Osteocyte (in vitro differentiated cells): Measurements from ENCODE around the gene DLGAP4. TPM values are rescaled to one million over a fixed set of nuclear protein-coding genes. Genes with fewer than 3 reads are reported as not detected.

Experiments
- DNase-seq: peaks from one replicate; pipeline ENCODE4 v3.0.0; 2021; ENCODE audit warnings: mixed read lengths; ENCODE audit not compliant: unreplicated experiment; ENCODE audit errors: extremely low spot score
- H3K27ac Mint-ChIP-seq: one replicate; pipeline ENCODE4 v1.8.0; 2021; ENCODE audit warnings: mild to moderate bottlenecking, mixed read lengths; ENCODE audit not compliant: unreplicated experiment
- H3K27me3 Mint-ChIP-seq: one replicate; pipeline ENCODE4 v1.8.0; 2021; ENCODE audit warnings: mixed read lengths; ENCODE audit not compliant: unreplicated experiment
- H3K36me3 Mint-ChIP-seq: one replicate; pipeline ENCODE4 v1.8.0; 2021; ENCODE audit warnings: mixed read lengths; ENCODE audit not compliant: unreplicated experiment
- H3K4me1 Mint-ChIP-seq: one replicate; pipeline ENCODE4 v1.8.0; 2021; ENCODE audit warnings: mixed read lengths; ENCODE audit not compliant: unreplicated experiment
- H3K4me3 Mint-ChIP-seq: one replicate; pipeline ENCODE4 v1.8.0; 2021; ENCODE audit warnings: mild to moderate bottlenecking, moderate library complexity, mixed read lengths; ENCODE audit not compliant: unreplicated experiment
- H3K9me3 Mint-ChIP-seq: one replicate; pipeline ENCODE4 v1.8.0; 2021; ENCODE audit warnings: mixed read lengths; ENCODE audit not compliant: unreplicated experiment
- total RNA-seq: library from RNA; stranded (reverse); gene quantifications from 2 replicates; pipeline ENCODE4 v1.2.1, GENCODE V29; 2021
- TF ChIP-seq, protein P1 (sequence below): fragments of 200-600 bp; sonication (generic); IDR thresholded peaks from 2 replicates; pipeline ENCODE4 v1.5.0; 2021; ENCODE audit warnings: antibody characterized with exemption, mild to moderate bottlenecking, moderate library complexity

Gene DLGAP4
- total RNA-seq, 1 donor from 2014 or later, result 134 TPM

DNA sequence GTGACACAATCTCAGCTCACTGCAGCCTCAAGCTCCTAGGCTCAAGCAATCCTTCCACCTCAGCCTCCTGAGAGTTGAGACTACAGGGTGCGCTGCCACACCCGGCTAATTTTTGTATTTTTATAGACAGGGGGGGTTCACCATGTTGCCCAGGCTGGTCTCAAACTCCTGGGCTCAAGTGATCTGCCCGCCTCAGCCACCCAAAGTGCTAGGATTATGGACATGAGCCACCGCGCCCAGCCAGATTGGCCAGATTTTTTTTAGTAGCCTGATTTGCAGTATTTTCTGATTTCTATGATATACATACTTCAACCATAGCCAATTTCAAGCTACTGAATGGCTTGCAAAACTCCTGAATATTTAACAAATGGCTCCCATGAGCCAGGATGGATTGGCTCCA lies 21.4 kb upstream of the DLGAP4 start:
- no peaks in the 10 kb centered on the region for H3K4me1 Mint-ChIP-seq
- H3K4me3 Mint-ChIP-seq, result no peak overlapping the region

DNA sequence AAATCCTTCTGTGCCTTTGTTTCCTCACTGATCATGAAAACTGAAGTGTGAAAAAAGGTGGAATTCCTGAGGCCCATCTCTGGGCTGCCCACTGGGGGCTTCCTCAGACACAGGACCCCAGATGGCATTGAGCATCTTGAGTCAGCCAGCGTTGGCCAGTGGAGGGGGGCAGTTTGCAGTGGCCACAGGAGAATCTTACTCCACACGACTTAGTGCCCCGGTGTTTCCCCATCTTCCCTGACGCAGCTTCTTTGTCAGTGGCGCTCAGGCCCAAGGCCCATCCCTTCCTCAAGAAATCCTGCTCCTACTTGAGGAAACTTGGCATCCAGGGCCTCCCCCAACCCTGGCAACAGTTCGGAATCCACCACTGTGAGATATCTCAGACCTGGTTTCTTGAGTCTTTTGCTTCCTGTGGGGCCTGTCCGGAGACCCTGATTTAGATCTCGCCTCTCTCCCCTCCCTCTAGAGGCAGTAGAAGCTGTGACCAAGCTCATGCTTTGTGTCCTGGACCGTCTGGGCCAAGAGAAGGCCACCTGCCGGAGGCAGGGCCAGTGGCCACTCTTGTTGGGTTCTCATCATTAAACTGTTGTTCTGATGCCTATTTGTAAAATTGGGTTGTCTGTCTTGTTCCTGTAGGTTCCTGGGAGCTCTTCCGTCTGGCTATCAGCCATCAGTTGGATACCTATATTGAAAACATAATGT lies 20.2 kb upstream of the DLGAP4 start:
- TF ChIP-seq, protein P1, sequence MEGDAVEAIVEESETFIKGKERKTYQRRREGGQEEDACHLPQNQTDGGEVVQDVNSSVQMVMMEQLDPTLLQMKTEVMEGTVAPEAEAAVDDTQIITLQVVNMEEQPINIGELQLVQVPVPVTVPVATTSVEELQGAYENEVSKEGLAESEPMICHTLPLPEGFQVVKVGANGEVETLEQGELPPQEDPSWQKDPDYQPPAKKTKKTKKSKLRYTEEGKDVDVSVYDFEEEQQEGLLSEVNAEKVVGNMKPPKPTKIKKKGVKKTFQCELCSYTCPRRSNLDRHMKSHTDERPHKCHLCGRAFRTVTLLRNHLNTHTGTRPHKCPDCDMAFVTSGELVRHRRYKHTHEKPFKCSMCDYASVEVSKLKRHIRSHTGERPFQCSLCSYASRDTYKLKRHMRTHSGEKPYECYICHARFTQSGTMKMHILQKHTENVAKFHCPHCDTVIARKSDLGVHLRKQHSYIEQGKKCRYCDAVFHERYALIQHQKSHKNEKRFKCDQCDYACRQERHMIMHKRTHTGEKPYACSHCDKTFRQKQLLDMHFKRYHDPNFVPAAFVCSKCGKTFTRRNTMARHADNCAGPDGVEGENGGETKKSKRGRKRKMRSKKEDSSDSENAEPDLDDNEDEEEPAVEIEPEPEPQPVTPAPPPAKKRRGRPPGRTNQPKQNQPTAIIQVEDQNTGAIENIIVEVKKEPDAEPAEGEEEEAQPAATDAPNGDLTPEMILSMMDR, result no peak
- Mint-ChIP-seq H3K4me1 (no peaks in the 10 kb centered on the region), H3K9me3 (peaks cover 4% of the 10 kb centered on the region), H3K27ac (no peak overlapping the region), H3K4me3 (no peak overlapping the region), H3K27me3 (peaks cover 64% of the 10 kb centered on the region), H3K36me3 (no peaks in the 10 kb centered on the region)
- DNase-seq, result peak; percentile 68

More for the DNA sequence above, 21.4 kb upstream of the DLGAP4 start:
- Mint-ChIP-seq H3K27ac (no peak overlapping the region), H3K36me3 (no peaks in the 10 kb centered on the region), H3K27me3 (peaks cover 61% of the 10 kb centered on the region), H3K9me3 (peaks cover 4% of the 10 kb centered on the region)
- TF ChIP-seq, protein P1, result no peak
- peak; percentile 57 for DNase-seq

DNA sequence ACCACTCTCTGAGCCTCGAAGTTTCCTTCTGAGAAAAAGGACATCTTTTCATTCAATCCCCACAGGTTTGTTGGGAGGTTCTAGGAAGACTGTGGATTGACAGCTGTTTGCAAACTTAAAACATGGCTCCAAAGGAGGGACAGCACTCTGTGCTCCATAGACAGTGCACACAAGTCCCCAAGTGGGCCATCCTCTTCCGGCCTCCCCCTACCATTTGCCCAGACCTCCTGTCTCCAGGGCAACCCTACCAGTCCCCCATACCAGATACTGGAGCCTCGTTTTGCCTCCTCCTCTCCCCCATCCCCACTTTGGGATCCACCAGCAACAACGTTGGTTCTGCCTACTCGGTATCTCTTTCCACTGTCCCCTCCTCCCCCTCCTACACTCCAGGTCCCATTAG lies 8.5 kb upstream of the DLGAP4 start:
- no peaks in the 10 kb centered on the region for H3K4me1 Mint-ChIP-seq
- H3K27ac Mint-ChIP-seq, result no peak overlapping the region
- peaks cover 72% of the 10 kb centered on the region for H3K27me3 Mint-ChIP-seq
- H3K4me3 Mint-ChIP-seq, result no peak overlapping the region
- H3K9me3 Mint-ChIP-seq, result no peaks in the 10 kb centered on the region
- no peaks in the 10 kb centered on the region for H3K36me3 Mint-ChIP-seq
- DNase-seq, result peak; percentile 69
- TF ChIP-seq, protein P1, result no peak

DNA sequence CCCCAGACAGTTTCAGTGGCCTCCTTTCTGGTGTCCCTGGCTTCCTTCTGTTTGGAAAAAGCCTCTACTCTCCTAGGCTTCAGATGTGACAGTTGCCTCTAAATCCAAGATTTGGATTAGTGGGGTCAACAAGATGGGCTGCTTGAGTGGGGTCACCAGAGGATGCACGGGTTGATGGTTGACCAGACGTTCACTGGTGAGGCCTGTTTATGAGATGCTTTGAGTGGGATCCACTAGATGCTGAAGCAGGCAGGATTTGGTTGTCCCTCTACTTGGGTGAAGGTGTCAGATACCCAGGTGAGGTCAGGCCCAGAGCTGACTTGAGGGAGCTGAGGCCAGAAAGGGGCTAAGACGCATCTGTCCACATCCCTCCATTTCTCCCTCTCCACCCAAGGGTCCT lies 8.1 kb upstream of the DLGAP4 start:
- no peaks in the 10 kb centered on the region for H3K9me3 Mint-ChIP-seq
- no peaks in the 10 kb centered on the region for H3K4me1 Mint-ChIP-seq
- no peak overlapping the region for H3K4me3 Mint-ChIP-seq
- no peaks in the 10 kb centered on the region for H3K36me3 Mint-ChIP-seq
- H3K27ac Mint-ChIP-seq, result no peak overlapping the region
- H3K27me3 Mint-ChIP-seq, result peaks cover 75% of the 10 kb centered on the region
- TF ChIP-seq, protein P1, result no peak
- DNase-seq, result peak; percentile 67

DNA sequence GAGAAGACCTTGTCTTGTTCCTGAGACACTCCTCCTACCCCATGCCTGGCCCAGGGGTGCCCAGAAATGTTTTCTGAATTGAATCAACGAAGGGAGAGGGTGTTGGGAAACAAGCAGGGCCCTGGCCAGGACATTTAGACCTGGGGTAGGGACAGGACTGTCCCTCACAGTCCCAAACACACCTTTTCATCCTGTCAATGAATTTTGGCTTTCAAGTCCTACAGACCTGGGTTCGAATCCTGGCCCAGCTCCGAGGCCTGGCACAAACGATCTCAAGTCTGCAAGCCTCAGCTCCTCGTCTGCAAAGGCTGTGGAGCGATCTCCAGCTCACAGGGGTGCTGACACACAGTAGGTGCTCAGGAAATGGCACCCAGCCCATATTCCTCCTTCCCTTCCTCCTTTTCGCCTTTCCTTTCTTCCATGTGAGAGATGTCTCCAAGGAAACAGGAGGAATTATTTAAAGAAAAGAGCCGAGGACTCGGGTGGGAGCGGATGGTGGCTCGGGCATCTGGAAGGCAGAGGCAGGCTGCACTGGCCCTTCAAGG lies 7.3 kb upstream of the DLGAP4 start:
- H3K4me1 Mint-ChIP-seq, result no peaks in the 10 kb centered on the region
- H3K9me3 Mint-ChIP-seq, result no peaks in the 10 kb centered on the region
- H3K36me3 Mint-ChIP-seq, result no peaks in the 10 kb centered on the region
- H3K4me3 Mint-ChIP-seq, result no peak overlapping the region
- peak; percentile 64 for DNase-seq
- TF ChIP-seq, protein P1, result no peak
- peaks cover 79% of the 10 kb centered on the region for H3K27me3 Mint-ChIP-seq
- H3K27ac Mint-ChIP-seq, result no peak overlapping the region
